ENCODE measurements around the gene CCR4. TPM values are rescaled to one million over a fixed set of nuclear protein-coding genes. Genes with fewer than 3 reads are reported as not detected.

Gene CCR4
- total and polyA plus RNA-seq, 2 of the 4 experiments (the other 2 are of a cell fraction) = not detected

DNA sequence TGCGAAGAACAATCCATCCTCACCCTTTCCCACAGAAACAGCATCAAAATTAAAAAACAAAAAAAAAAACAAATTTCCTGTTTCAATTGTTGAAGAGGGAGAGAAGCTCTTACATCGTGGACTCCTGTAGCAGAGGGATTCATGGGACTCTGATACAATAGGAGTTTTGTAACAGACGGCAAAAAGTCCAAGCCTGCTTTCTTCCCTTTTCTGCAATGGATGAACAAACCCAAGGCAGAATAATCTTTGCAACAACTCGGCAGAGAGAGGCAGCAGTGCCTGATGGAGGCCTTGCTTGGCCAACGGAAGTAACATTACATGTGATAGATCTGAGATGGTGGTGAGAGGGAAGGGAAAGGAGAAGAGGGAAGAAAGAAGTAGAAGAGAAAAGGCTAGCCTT is 26.9 kb downstream of the CCR4 start:
- ChIA-PET POLR2A (ENCODE audit: unreplicated experiment) (no interaction called here), CTCF (no interaction called here)
- H3K4me1 ChIP-seq (ENCODE audit: control insufficient read depth, insufficient read depth, low read length) = no peaks in the 10 kb centered on the region
- no peak overlapping the region for H3K4me3 ChIP-seq (ENCODE audit: insufficient read depth, low read depth, low read length)
- H4K91ac ChIP-seq (ENCODE audit: insufficient read depth, low read depth, low read length) = no peak overlapping the region
- H3K4ac ChIP-seq (ENCODE audit: low read depth, low read length) = no peak overlapping the region
- no peak overlapping the region for H2BK15ac ChIP-seq (ENCODE audit: low read depth, low read length)
- H3K9ac ChIP-seq (ENCODE audit: low read depth, low read length) = no peak overlapping the region
- no peaks in the 10 kb centered on the region for H3K36me3 ChIP-seq (ENCODE audit: control insufficient read depth, insufficient read depth, low read length)
- H2AK9ac ChIP-seq (replicated peaks; ENCODE audit: low read depth, low read length, poor library complexity) = no peak overlapping the region
- H3K18ac ChIP-seq (ENCODE audit: low read depth, low read length) = no peak overlapping the region
- ATAC-seq (ENCODE audit: low read depth) (no peak), DNase-seq (no peak)
- in situ Hi-C loops (cut with MboI; ENCODE audit: low sequenced_read_pairs) = no loop called here
- no peaks in the 10 kb centered on the region; the same call in 1 of the 2 replicates for H3K9me1 ChIP-seq (ENCODE audit: insufficient read depth, low read length)
- H4K20me1 ChIP-seq (ENCODE audit: insufficient read depth, low read length) = no peaks in the 10 kb centered on the region
- intact Hi-C loops (cut with micrococcal nuclease) = no loop called here
- dilution Hi-C loops (cut with HindIII; ENCODE audit: low sequenced_read_pairs, unreplicated experiment) = no loop called here
- H3K4me2 ChIP-seq (ENCODE audit: low read depth, low read length) = no peak overlapping the region
- no peak overlapping the region for H4K5ac ChIP-seq (ENCODE audit: low read depth, low read length)
- no peak overlapping the region for H3K27ac ChIP-seq (ENCODE audit: insufficient read depth, low read length)
- H3K27me3 ChIP-seq (ENCODE audit: control insufficient read depth, insufficient read depth, low read length) = peaks cover 8% of the 10 kb centered on the region
- no peaks in the 10 kb centered on the region for H3K79me1 ChIP-seq (ENCODE audit: low read depth in 1 of 2, low read length in 2 of 2)
- WGBS, 2 experiments (ENCODE audit: extremely low coverage in 2 of 2, insufficient read length in 1 of 2) = no CpG with 5 or more reads among the region's 5 CpGs
- no TSS peak for BruUV-seq (replicated peaks)
- no peak overlapping the region for H2BK20ac ChIP-seq (ENCODE audit: low read depth, low read length)
- no peak overlapping the region for H2BK5ac ChIP-seq (ENCODE audit: low read depth, low read length, poor library complexity, severe bottlenecking)
- H4K8ac ChIP-seq (ENCODE audit: low read depth in 2 of 2, low read length in 2 of 2) = no peak overlapping the region
- no peak overlapping the region for H3K56ac ChIP-seq (ENCODE audit: extremely low read depth, insufficient read depth, low read length)
- no peak for TF ChIP-seq CHD1 (IDR thresholded peaks at IDR 0.05; ENCODE audit: low read depth, low read length)
- no peak for TF ChIP-seq BHLHE40 (IDR thresholded peaks at IDR 0.05; ENCODE audit: low read depth, low read length)
- H3K9me3 ChIP-seq (ENCODE audit: control insufficient read depth, insufficient read depth, low read length) = no peaks in the 10 kb centered on the region
- no peak overlapping the region for H3K14ac ChIP-seq (replicated peaks; ENCODE audit: low read depth, low read length)
- no peak overlapping the region for H2AFZ ChIP-seq (replicated peaks; ENCODE audit: low read length, poor library complexity)
- H3K23ac ChIP-seq (ENCODE audit: low read depth, low read length) = no peak overlapping the region
- H2AK5ac ChIP-seq (ENCODE audit: low read depth, low read length) = no peak overlapping the region
- no peak overlapping the region for H2BK120ac ChIP-seq (ENCODE audit: low read depth, low read length)
